PFSK-1 (cell line): ENCODE data around the gene PROB1.

Source experiments
- FOXP2 ChIP-seq: optimal IDR thresholded peaks from 2 replicates; pipeline ENCODE3; 2011; ENCODE audit warnings: borderline replicate concordance, control low read depth, inconsistent platforms; ENCODE audit not compliant: insufficient read depth; ENCODE audit errors: extremely low read length, extremely low read depth
- POLR2AphosphoS5 ChIP-seq: IDR thresholded peaks from 2 replicates; pipeline ENCODE4 v1.6.1; 2012; ENCODE audit warnings: low read depth, mild to moderate bottlenecking, control low read depth, low read length, moderate library complexity
- SIN3A ChIP-seq: IDR thresholded peaks from 2 replicates; pipeline ENCODE4 v1.6.1; 2012; ENCODE audit warnings: mild to moderate bottlenecking, low read length, moderate library complexity, borderline replicate concordance; ENCODE audit not compliant: insufficient read depth
- TAF1 ChIP-seq: IDR thresholded peaks from 2 replicates; pipeline ENCODE4 v1.6.1; 2012; ENCODE audit warnings: low read length, control low read depth, borderline replicate concordance; ENCODE audit not compliant: insufficient read depth
- TF ChIP-seq, protein P1 (sequence below), 2 experiments: IDR thresholded peaks; 2 replicates each; pipeline versions ENCODE4 v1.6.1 to v1.8.0; 2011 to 2012; ENCODE audit warnings: low read depth in 2 of 2, low read length in 2 of 2, control low read depth in 1 of 2, inconsistent platforms in 1 of 2, mild to moderate bottlenecking in 1 of 2, moderate library complexity in 1 of 2; ENCODE audit not compliant: insufficient read depth in 1 of 2

DNA sequence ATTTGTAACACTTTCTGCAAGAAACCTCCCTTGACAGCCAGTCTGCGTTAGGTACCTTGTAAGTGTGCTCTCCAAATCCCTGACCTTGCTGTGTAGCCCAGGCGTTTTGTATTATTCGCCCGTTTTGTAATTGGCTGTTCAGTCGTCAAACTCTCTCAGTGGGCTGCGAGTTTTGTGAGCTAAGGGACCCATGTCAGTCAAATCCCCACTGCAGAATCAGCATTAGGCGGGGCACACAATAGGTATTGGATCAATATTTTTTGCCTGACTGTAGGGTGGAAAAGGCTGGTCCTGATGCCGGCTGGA is 43.8 kb upstream of the PROB1 start:
- TF ChIP-seq TAF1 = no peak
- TF ChIP-seq SIN3A = no peak
- no peak for TF ChIP-seq POLR2AphosphoS5
- no peak for TF ChIP-seq FOXP2
- TF ChIP-seq, protein P1, sequence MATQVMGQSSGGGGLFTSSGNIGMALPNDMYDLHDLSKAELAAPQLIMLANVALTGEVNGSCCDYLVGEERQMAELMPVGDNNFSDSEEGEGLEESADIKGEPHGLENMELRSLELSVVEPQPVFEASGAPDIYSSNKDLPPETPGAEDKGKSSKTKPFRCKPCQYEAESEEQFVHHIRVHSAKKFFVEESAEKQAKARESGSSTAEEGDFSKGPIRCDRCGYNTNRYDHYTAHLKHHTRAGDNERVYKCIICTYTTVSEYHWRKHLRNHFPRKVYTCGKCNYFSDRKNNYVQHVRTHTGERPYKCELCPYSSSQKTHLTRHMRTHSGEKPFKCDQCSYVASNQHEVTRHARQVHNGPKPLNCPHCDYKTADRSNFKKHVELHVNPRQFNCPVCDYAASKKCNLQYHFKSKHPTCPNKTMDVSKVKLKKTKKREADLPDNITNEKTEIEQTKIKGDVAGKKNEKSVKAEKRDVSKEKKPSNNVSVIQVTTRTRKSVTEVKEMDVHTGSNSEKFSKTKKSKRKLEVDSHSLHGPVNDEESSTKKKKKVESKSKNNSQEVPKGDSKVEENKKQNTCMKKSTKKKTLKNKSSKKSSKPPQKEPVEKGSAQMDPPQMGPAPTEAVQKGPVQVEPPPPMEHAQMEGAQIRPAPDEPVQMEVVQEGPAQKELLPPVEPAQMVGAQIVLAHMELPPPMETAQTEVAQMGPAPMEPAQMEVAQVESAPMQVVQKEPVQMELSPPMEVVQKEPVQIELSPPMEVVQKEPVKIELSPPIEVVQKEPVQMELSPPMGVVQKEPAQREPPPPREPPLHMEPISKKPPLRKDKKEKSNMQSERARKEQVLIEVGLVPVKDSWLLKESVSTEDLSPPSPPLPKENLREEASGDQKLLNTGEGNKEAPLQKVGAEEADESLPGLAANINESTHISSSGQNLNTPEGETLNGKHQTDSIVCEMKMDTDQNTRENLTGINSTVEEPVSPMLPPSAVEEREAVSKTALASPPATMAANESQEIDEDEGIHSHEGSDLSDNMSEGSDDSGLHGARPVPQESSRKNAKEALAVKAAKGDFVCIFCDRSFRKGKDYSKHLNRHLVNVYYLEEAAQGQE (IDR thresholded peaks at IDR 0.05; ENCODE audit: insufficient read depth in 1 of 2, low read depth in 2 of 2, low read length in 2 of 2) = no peak
